IMR-90 (cell line): ENCODE results near the gene PTPRG. TPM values are rescaled to one million over a fixed set of nuclear protein-coding genes. Genes with fewer than 3 reads are reported as not detected.

Experiments used
- ATAC-seq: fragments of 200-7000 bp; cut with Tn5 transposase; 2 replicates; pipeline ENCODE4 v1.9.1; 2020; ENCODE audit warnings: low read depth, mild to moderate bottlenecking, moderate library complexity
- BruUV-seq: library from RNA; stranded (reverse); fragments of 400-500 nt; replicated peaks from 2 replicates; lab custom pipeline; 2021; lab: Mats Ljungman, UMichigan
- CTCF ChIA-PET: fragments of 300-600 bp; formaldehyde crosslinking; extraction: SDS; loops from one replicate; lab custom pipeline; 2021; ENCODE audit warnings: antibody characterized with exemption; lab: Yijun Ruan, JAX
- POLR2A ChIA-PET: fragments of 300-600 bp; sonication (Branson Sonifier 250); formaldehyde crosslinking; loops from one replicate; lab custom pipeline; 2022; ENCODE audit warnings: antibody characterized with exemption; ENCODE audit not compliant: unreplicated experiment; lab: Charles Lee
- DNase-seq: peaks from one replicate; pipeline ENCODE4 v3.0.0; 2013
- H2AFZ ChIP-seq: replicated peaks from 2 replicates; pipeline ENCODE3; 2013; ENCODE audit warnings: low read length, mild to moderate bottlenecking; ENCODE audit not compliant: poor library complexity
- H2AK5ac ChIP-seq: 2 replicates; pipeline ENCODE4 v1.6.1; 2013; ENCODE audit warnings: low read depth, low read length, inconsistent platforms
- H2AK9ac ChIP-seq: replicated peaks from 2 replicates; pipeline ENCODE3; 2013; ENCODE audit warnings: mild to moderate bottlenecking, low read depth, low read length, moderate library complexity; ENCODE audit not compliant: poor library complexity
- H2BK120ac ChIP-seq: 2 replicates; pipeline ENCODE4 v1.6.1; 2013; ENCODE audit warnings: low read depth, low read length, inconsistent platforms
- H2BK15ac ChIP-seq: 3 replicates; pipeline ENCODE4 v1.6.1; 2013; ENCODE audit warnings: low read depth, low read length, inconsistent platforms
- H2BK20ac ChIP-seq: 2 replicates; pipeline ENCODE4 v1.6.1; 2013; ENCODE audit warnings: low read depth, mild to moderate bottlenecking, inconsistent platforms, low read length, moderate library complexity
- H2BK5ac ChIP-seq: 2 replicates; pipeline ENCODE4 v1.6.1; 2013; ENCODE audit warnings: mild to moderate bottlenecking, low read depth, low read length, inconsistent platforms; ENCODE audit not compliant: poor library complexity, severe bottlenecking
- H3K14ac ChIP-seq: replicated peaks from 2 replicates; pipeline ENCODE4 v1.6.1; 2013; ENCODE audit warnings: low read depth, low read length, inconsistent platforms
- H3K18ac ChIP-seq: 2 replicates; pipeline ENCODE4 v1.6.1; 2013; ENCODE audit warnings: low read depth, low read length, control low read depth
- H3K23ac ChIP-seq: 2 replicates; pipeline ENCODE4 v1.6.1; 2013; ENCODE audit warnings: low read depth, low read length, inconsistent platforms
- H3K27ac ChIP-seq: 2 replicates; pipeline ENCODE4 v1.5.1; 2013; ENCODE audit warnings: mild to moderate bottlenecking, control low read depth, low read length; ENCODE audit not compliant: insufficient read depth
- H3K27me3 ChIP-seq: 2 replicates; pipeline ENCODE4 v1.6.1; 2013; ENCODE audit warnings: low read length; ENCODE audit not compliant: control insufficient read depth, insufficient read depth
- H3K36me3 ChIP-seq: 2 replicates; pipeline ENCODE4 v1.6.1; 2013; ENCODE audit warnings: low read length, mixed read lengths; ENCODE audit not compliant: control insufficient read depth, insufficient read depth
- H3K4ac ChIP-seq: 2 replicates; pipeline ENCODE4 v1.6.1; 2013; ENCODE audit warnings: low read depth, low read length, inconsistent platforms
- H3K4me1 ChIP-seq: 2 replicates; pipeline ENCODE4 v1.6.1; 2013; ENCODE audit warnings: low read length, mixed read lengths; ENCODE audit not compliant: control insufficient read depth, insufficient read depth
- H3K4me2 ChIP-seq: 2 replicates; pipeline ENCODE4 v1.6.1; 2013; ENCODE audit warnings: low read depth, mild to moderate bottlenecking, control low read depth, low read length, moderate library complexity
- H3K4me3 ChIP-seq: 2 replicates; pipeline ENCODE4 v1.5.1; 2013; ENCODE audit warnings: low read depth, mild to moderate bottlenecking, control low read depth, low read length, moderate library complexity; ENCODE audit not compliant: insufficient read depth
- H3K56ac ChIP-seq: 2 replicates; pipeline ENCODE4 v1.6.1; 2013; ENCODE audit warnings: low read length, inconsistent platforms; ENCODE audit not compliant: insufficient read depth; ENCODE audit errors: extremely low read depth
- H3K79me1 ChIP-seq, 2 experiments: 2 replicates each; pipeline ENCODE4 v1.6.1; 2013; ENCODE audit warnings: low read length in 2 of 2, inconsistent platforms in 1 of 2, low read depth in 1 of 2
- H3K9ac ChIP-seq: 2 replicates; pipeline ENCODE4 v1.6.1; 2013; ENCODE audit warnings: low read depth, low read length, control low read depth
- H3K9me1 ChIP-seq: 2 replicates; pipeline ENCODE4 v1.6.1; 2013; ENCODE audit warnings: low read length, inconsistent platforms; ENCODE audit not compliant: insufficient read depth
- H3K9me3 ChIP-seq: 2 replicates; pipeline ENCODE4 v1.6.1; 2013; ENCODE audit warnings: low read length; ENCODE audit not compliant: control insufficient read depth, insufficient read depth
- H4K20me1 ChIP-seq: 2 replicates; pipeline ENCODE4 v1.6.1; 2013; ENCODE audit warnings: low read length, inconsistent platforms; ENCODE audit not compliant: insufficient read depth
- H4K5ac ChIP-seq: 2 replicates; pipeline ENCODE4 v1.6.1; 2013; ENCODE audit warnings: mild to moderate bottlenecking, low read depth, low read length, control low read depth
- H4K8ac ChIP-seq, 2 experiments: 2 replicates each; pipeline ENCODE4 v1.6.1; 2013; ENCODE audit warnings: low read depth in 2 of 2, low read length in 2 of 2, control low read depth in 1 of 2, inconsistent platforms in 1 of 2
- H4K91ac ChIP-seq: 2 replicates; pipeline ENCODE4 v1.6.1; 2013; ENCODE audit warnings: low read depth, low read length, inconsistent platforms; ENCODE audit not compliant: insufficient read depth
- MAFK ChIP-seq: IDR thresholded peaks from 2 replicates; pipeline ENCODE4 v1.6.1; 2012; ENCODE audit warnings: low read depth, low read length, improper control_type of control experiment
- MAZ ChIP-seq: IDR thresholded peaks from 2 replicates; pipeline ENCODE4 v1.6.1; 2012; ENCODE audit warnings: low read depth, mild to moderate bottlenecking, low read length, improper control_type of control experiment, moderate library complexity, borderline replicate concordance
- MXI1 ChIP-seq: IDR thresholded peaks from 2 replicates; pipeline ENCODE4 v1.6.1; 2012; ENCODE audit warnings: low read depth, mild to moderate bottlenecking, low read length, moderate library complexity, borderline replicate concordance
- RAD21 ChIP-seq: IDR thresholded peaks from 2 replicates; pipeline ENCODE4 v1.6.1; 2012; ENCODE audit warnings: low read length, improper control_type of control experiment
- RCOR1 ChIP-seq: IDR thresholded peaks from 2 replicates; pipeline ENCODE4 v1.6.1; 2012; ENCODE audit warnings: mild to moderate bottlenecking, low read length, improper control_type of control experiment; ENCODE audit not compliant: insufficient replicate concordance
- WGBS, 2 experiments: methylation state at CpG; one replicate each; pipeline versions ENCODE4 v1.1.5 to v1.1.7; 2013; ENCODE audit warnings: missing lambda C conversion rate in 2 of 2; ENCODE audit not compliant: insufficient read length in 1 of 2; ENCODE audit errors: extremely low coverage in 2 of 2; 5-methylcytosine and 5-hydroxymethylcytosine counted together
- dilution Hi-C: fragments of 300-500 bp; cut with HindIII; formaldehyde crosslinking; loops from one replicate; pipeline ENCODE4 v1.14.3; 2018; ENCODE audit warnings: low sequenced_read_pairs; ENCODE audit not compliant: unreplicated experiment
- in situ Hi-C: fragments of 300-500 bp; cut with MboI; formaldehyde crosslinking; loops from 3 replicates; pipeline ENCODE4 v1.14.3; 2019; ENCODE audit warnings: low sequenced_read_pairs, inconsistent platforms, mixed read lengths
- intact Hi-C: fragments of 100-400 bp; cut with micrococcal nuclease; formaldehyde crosslinking; loops from 2 replicates; pipeline ENCODE4 v1.10.0; 2022
- polyA plus RNA-seq, 3 experiments: library from polyadenylated mRNA; depleted of rRNA; stranded (reverse); fragments of >200 nt; gene quantifications; 2 replicates each; pipeline ENCODE4 v1.2.3, GENCODE V29; 2012; ENCODE audit warnings: low replicate concordance in 1 of 3
- total RNA-seq: library from RNA; depleted of rRNA; stranded (reverse); fragments of >200 nt; gene quantifications from 2 replicates; pipeline ENCODE4 v1.2.3, GENCODE V29; 2012

Gene PTPRG
- total and polyA plus RNA-seq, 2 of the 4 experiments (the other 2 are of a cell fraction) = 7.7 to 31.0 TPM

- no peaks in the 10 kb centered on the region for H3K9me3 ChIP-seq
- in situ Hi-C loops = no loop called here
Observed at GRCh38 chr3:61605589-61606175, 44.3 kb downstream of the PTPRG start.

More at GRCh38 chr3:61605589-61606175, 44.3 kb downstream of the PTPRG start:
- Histone ChIP-seq H2BK120ac (no peak overlapping the region), H3K23ac (no peak overlapping the region), H3K9me1 (no peaks in the 10 kb centered on the region; the same call in 1 of the 2 replicates), H3K4me1 (no peaks in the 10 kb centered on the region), H3K36me3 (peaks cover 6% of the 10 kb centered on the region), H3K4me2 (no peak overlapping the region), H3K14ac (no peak overlapping the region), H3K79me1 (peaks cover 23 to 79% of the 10 kb centered on the region in 2 experiments), H3K4ac (no peak overlapping the region), H2BK15ac (no peak overlapping the region), H2AFZ (no peak overlapping the region), H3K56ac (no peak overlapping the region), H2BK5ac (no peak overlapping the region), H3K18ac (no peak overlapping the region), H2AK9ac (no peak overlapping the region), H4K5ac (no peak overlapping the region), H2AK5ac (no peak overlapping the region), H4K20me1 (peaks cover 2% of the 10 kb centered on the region; the same call in 1 of the 2 replicates), H3K27ac (no peak overlapping the region), H3K27me3 (no peaks in the 10 kb centered on the region), H2BK20ac (no peak overlapping the region), H4K91ac (no peak overlapping the region), H3K9ac (no peak overlapping the region), H4K8ac (no peak overlapping the region), H3K4me3 (no peak overlapping the region)
- no TSS peak for BruUV-seq
- ChIA-PET POLR2A (interaction anchor here (0.6 kb wide), 1 partner anchor 1903 kb away, joined by 3 read pairs; no protein-coding TSS in a partner anchor), CTCF (no interaction called here)
- WGBS, 2 experiments = no CpG with 5 or more reads among the region's 4 CpGs
- ATAC-seq (no peak), DNase-seq (no peak)
- dilution Hi-C loops (no loop called here), intact Hi-C loops (no loop called here)
- TF ChIP-seq RCOR1 (no peak), MXI1 (no peak), RAD21 (no peak), MAZ (no peak), MAFK (no peak)
